HepG2 (cell line): Measurements from ENCODE around the gene ADPRM. TPM values are rescaled to one million over a fixed set of nuclear protein-coding genes. Genes with fewer than 3 reads are reported as not detected.
A peak's percentile ranks its signal among the peaks of the same experiment; 100 is the strongest.

Experiments
- AKNA ChIP-seq: sonication (generic); formaldehyde crosslinking; IDR thresholded peaks from 2 replicates; pipeline ENCODE4 v1.4.0; 2020; ENCODE audit warnings: missing genetic modification reagents, borderline replicate concordance
- CBX2 ChIP-seq, 2 experiments: fragments of 200-600 bp in 1 of 2; sonication (generic); formaldehyde crosslinking in 1 of 2; IDR thresholded peaks; 2 replicates each; pipeline versions ENCODE4 v1.7.0 to v1.8.1; 2018 to 2022; ENCODE audit warnings: low read depth in 2 of 2, low read length in 1 of 2, mild to moderate bottlenecking in 1 of 2, missing genetic modification reagents in 1 of 2
- CEBPG ChIP-seq: IDR thresholded peaks from 2 replicates; pipeline ENCODE4 v1.6.1; 2016
- FOXA3 ChIP-seq: IDR thresholded peaks from 2 replicates; pipeline ENCODE4 v1.6.1; 2016; ENCODE audit warnings: missing genetic modification reagents, missing compliant biosample characterization
- IKZF5 ChIP-seq: IDR thresholded peaks from 2 replicates; pipeline ENCODE4 v1.6.1; 2018; ENCODE audit warnings: missing genetic modification reagents, mild to moderate bottlenecking, missing compliant biosample characterization
- MEIS1 ChIP-seq: sonication (generic); formaldehyde crosslinking; IDR thresholded peaks from 2 replicates; pipeline ENCODE4 v1.9.0; 2021; ENCODE audit warnings: mild to moderate bottlenecking, missing genetic modification reagents, moderate library complexity, borderline replicate concordance
- PHF5A ChIP-seq: IDR thresholded peaks from one replicate; pipeline ENCODE4 v1.6.1; 2018; ENCODE audit warnings: low read depth, missing genetic modification reagents; ENCODE audit not compliant: unreplicated experiment
- POLR2G ChIP-seq: fragments of 200-400 bp; formaldehyde crosslinking; IDR thresholded peaks from 2 replicates; pipeline ENCODE4 v1.6.1; 2018; ENCODE audit warnings: mild to moderate bottlenecking, low read depth, low read length, moderate library complexity
- SOX5 ChIP-seq: IDR thresholded peaks from 2 replicates; pipeline ENCODE4 v1.6.1; 2016; ENCODE audit warnings: borderline replicate concordance
- TBL1XR1 ChIP-seq: fragments of 150-350 bp; IDR thresholded peaks from 2 replicates; pipeline ENCODE4 v1.6.1; 2014; ENCODE audit warnings: borderline replicate concordance, low read length; ENCODE audit not compliant: partially characterized antibody
- TMF1 ChIP-seq: sonication (generic); formaldehyde crosslinking; IDR thresholded peaks from 2 replicates; pipeline ENCODE4 v1.8.1; 2022; ENCODE audit warnings: low read depth, missing genetic modification reagents
- ZNF629 ChIP-seq: sonication (generic); formaldehyde crosslinking; conservative IDR thresholded peaks from 2 replicates; pipeline ENCODE4 v1.5.0; 2020; ENCODE audit warnings: missing genetic modification reagents
- ZNF713 ChIP-seq: sonication (generic); formaldehyde crosslinking; IDR thresholded peaks from 2 replicates; pipeline ENCODE4 v1.4.0; 2020; ENCODE audit warnings: mild to moderate bottlenecking, missing genetic modification reagents
- ZNF775 ChIP-seq: sonication (generic); formaldehyde crosslinking; IDR thresholded peaks from 2 replicates; pipeline ENCODE4 v1.4.0; 2020; ENCODE audit warnings: missing genetic modification reagents, mild to moderate bottlenecking, moderate library complexity, borderline replicate concordance
- polyA plus RNA-seq, 8 experiments: library from polyadenylated mRNA; depleted of rRNA in 3 of 8; stranded (reverse) in 7 of 8; unstranded in 1 of 8; fragments of >200 nt; fragmentation: Illumina TruSeq in 4 of 8; extraction: Trizol in 4 of 8; gene quantifications; 2 replicates each; pipeline versions ENCODE4 v1.2.1 to v1.2.3, GENCODE V29; 2011 to 2016; ENCODE audit warnings: low read depth in 4 of 8, missing spikeins in 1 of 8, mixed read lengths in 1 of 8; ENCODE audit not compliant: insufficient read depth in 1 of 8
- total RNA-seq, 5 experiments: library from RNA; depleted of rRNA; stranded (reverse); fragments of >200 nt; fragmentation: Illumina TruSeq; extraction: Trizol; gene quantifications; 2 replicates each; pipeline ENCODE4 v1.2.3, GENCODE V29; 2016; ENCODE audit warnings: low read depth in 1 of 5
- TF ChIP-seq, protein P1 (sequence below): sonication (generic); formaldehyde crosslinking; IDR thresholded peaks from 2 replicates; pipeline ENCODE4 v1.4.0; 2020; ENCODE audit warnings: low read depth, mild to moderate bottlenecking, missing genetic modification reagents
- TF ChIP-seq, protein P2 (sequence below): sonication (generic); formaldehyde crosslinking; IDR thresholded peaks from 2 replicates; pipeline ENCODE4 v1.5.1; 2020; ENCODE audit warnings: missing genetic modification reagents, mild to moderate bottlenecking, borderline replicate concordance

The ADPRM gene
- total and polyA plus RNA-seq, 2 of the 13 experiments (the other 11 are each of a cell fraction or from before 2014, with no cell fraction given), result 5.6 to 10.8 TPM

DNA sequence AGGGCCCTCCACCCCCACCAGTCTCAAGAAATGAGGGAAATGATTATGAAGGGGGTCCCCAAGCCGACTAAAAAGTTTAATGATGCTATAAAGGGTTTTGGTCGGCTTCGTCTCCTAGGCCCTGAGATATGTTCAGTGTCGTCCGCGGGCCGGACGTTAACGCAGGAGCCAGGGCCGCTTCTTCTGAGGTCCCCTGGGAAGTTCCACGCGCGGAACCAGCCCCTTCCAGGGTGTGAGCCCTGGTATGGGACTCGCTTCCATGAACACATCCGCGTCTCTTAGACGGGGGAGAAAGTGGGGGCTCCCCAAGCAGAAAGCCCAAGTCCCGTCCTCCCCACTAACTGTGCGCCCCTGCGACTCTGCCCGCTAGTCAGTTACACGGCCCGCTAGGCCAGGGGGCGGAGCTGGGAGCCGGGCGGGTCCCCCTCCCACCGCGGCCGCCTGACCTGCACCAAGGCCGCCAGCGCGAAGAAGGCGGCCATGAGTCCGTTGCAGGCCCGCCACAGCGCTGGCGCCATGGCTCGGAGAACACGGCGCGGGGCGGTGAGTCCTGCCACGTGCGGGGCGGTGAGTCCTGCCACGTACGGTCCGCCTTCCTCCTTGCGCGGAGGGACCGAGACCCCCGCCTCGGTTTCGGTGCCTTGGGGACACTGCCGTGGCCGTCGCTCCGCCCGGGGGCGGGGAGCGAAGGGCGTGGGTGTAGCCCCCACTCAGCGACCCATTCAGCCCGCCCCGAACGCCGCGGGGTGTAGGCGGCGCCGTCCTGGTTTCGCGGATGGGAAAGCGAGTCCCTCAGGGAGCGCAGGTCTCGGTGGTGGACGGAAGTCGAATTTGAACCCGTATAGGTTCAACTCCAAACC, 32.2 kb downstream of the ADPRM start, which contains the start of gene TMEM220 (continued):
- TF ChIP-seq IKZF5 (CRISPR knock-in tag) (peak; percentile 60; the same call in 1 of the 2 replicates), TBL1XR1 (no peak), CEBPG (CRISPR knock-in tag) (no peak), TMF1 (CRISPR knock-in tag) (peak; percentile 86), ZNF713 (CRISPR knock-in tag) (no peak), MEIS1 (CRISPR knock-in tag) (no peak), POLR2G (peak; percentile 69), FOXA3 (CRISPR knock-in tag) (peak; percentile 31; the same call in 1 of the 2 replicates), CBX2 (IDR thresholded peaks at IDR 0.05; ENCODE audit: low read depth, low read length) (no peak), CBX2 (CRISPR knock-in tag; IDR thresholded peaks at IDR 0.05; ENCODE audit: low read depth) (no peak), PHF5A (no peak), ZNF775 (CRISPR knock-in tag) (no peak), AKNA (CRISPR knock-in tag) (0 out of 2 replicates have a peak, but pooled peaks have one; percentile 71), ZNF629 (CRISPR knock-in tag) (0 out of 2 replicates have a peak, but pooled peaks have one; percentile 12), SOX5 (CRISPR knock-in tag) (no peak; the same call in 1 of the 2 replicates)
- TF ChIP-seq, protein P1, sequence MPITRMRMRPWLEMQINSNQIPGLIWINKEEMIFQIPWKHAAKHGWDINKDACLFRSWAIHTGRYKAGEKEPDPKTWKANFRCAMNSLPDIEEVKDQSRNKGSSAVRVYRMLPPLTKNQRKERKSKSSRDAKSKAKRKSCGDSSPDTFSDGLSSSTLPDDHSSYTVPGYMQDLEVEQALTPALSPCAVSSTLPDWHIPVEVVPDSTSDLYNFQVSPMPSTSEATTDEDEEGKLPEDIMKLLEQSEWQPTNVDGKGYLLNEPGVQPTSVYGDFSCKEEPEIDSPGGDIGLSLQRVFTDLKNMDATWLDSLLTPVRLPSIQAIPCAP (CRISPR knock-in tag), result no peak
- TF ChIP-seq, protein P2, sequence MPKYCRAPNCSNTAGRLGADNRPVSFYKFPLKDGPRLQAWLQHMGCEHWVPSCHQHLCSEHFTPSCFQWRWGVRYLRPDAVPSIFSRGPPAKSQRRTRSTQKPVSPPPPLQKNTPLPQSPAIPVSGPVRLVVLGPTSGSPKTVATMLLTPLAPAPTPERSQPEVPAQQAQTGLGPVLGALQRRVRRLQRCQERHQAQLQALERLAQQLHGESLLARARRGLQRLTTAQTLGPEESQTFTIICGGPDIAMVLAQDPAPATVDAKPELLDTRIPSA (CRISPR knock-in tag), result no peak
